Muscle layer of duodenum (tissue), 2 donors: ENCODE results near the gene SHC3.

Experiments
- H3K27ac ChIP-seq: one replicate; pipeline ENCODE4 v1.7.0; 2013; ENCODE audit warnings: mild to moderate bottlenecking, low read length
- H3K27me3 ChIP-seq: one replicate; pipeline ENCODE4 v1.7.0; 2013; ENCODE audit warnings: low read depth, mild to moderate bottlenecking, control low read depth, low read length
- H3K36me3 ChIP-seq, 2 donors: one replicate each; pipeline ENCODE4 v1.7.0; 2013; ENCODE audit warnings: low read length in 2 of 2, control low read depth in 1 of 2, mild to moderate bottlenecking in 1 of 2; ENCODE audit not compliant: insufficient read depth in 2 of 2, control insufficient read depth in 1 of 2
- H3K4me1 ChIP-seq, 2 donors: one replicate each; pipeline ENCODE4 v1.7.0; 2013; ENCODE audit warnings: low read length in 2 of 2, mild to moderate bottlenecking in 2 of 2, control low read depth in 1 of 2, moderate library complexity in 1 of 2; ENCODE audit not compliant: insufficient read depth in 2 of 2, control insufficient read depth in 1 of 2
- H3K4me3 ChIP-seq, 2 donors: one replicate each; pipeline ENCODE4 v1.7.0; 2013; ENCODE audit warnings: low read length in 2 of 2, low read depth in 1 of 2, mild to moderate bottlenecking in 1 of 2
- H3K9me3 ChIP-seq, 2 donors: one replicate each; pipeline ENCODE4 v1.7.0; 2013; ENCODE audit warnings: low read length in 2 of 2, control low read depth in 1 of 2, mild to moderate bottlenecking in 1 of 2; ENCODE audit not compliant: control insufficient read depth in 1 of 2
- donor health status: healthy.

The SHC3 gene

DNA sequence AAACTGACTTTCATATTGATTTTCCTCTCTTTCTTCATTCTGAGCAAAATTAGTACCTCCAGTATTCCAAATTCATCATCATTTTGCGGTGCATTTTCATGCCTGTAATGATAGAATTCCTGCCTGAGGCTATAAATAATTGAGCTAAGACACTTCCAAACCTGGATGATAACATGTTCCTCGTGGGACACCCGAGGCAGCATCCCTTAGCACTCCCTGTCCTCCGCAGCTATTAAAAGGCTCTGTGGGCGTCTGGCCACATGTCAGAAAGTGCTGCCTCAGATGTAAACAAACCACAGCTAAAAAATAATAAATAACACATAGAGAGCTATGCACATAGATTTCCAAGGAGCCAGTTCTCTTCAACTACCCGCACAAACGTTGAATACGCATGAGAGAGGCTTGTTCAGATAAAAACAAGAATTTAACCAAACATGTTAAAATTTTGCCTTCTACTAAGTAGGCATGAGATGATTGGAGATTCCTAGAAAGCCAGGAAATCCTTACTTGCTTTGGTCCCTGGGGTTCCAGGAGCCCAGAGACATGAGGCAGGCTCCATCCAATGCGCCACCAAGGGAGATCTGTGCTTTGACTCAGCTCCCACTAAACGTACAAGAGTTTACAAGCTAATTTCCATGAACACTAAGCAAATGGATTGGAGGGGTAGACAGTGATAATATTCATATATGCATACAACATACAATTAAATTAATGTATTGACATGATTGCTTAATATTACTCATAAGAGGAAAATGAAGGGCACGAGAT is 82.7 kb downstream of the SHC3 start:
- Histone ChIP-seq H3K27me3 (no peaks in the 10 kb centered on the region), H3K4me3 (no peak overlapping the region), H3K27ac (no peak overlapping the region)

DNA sequence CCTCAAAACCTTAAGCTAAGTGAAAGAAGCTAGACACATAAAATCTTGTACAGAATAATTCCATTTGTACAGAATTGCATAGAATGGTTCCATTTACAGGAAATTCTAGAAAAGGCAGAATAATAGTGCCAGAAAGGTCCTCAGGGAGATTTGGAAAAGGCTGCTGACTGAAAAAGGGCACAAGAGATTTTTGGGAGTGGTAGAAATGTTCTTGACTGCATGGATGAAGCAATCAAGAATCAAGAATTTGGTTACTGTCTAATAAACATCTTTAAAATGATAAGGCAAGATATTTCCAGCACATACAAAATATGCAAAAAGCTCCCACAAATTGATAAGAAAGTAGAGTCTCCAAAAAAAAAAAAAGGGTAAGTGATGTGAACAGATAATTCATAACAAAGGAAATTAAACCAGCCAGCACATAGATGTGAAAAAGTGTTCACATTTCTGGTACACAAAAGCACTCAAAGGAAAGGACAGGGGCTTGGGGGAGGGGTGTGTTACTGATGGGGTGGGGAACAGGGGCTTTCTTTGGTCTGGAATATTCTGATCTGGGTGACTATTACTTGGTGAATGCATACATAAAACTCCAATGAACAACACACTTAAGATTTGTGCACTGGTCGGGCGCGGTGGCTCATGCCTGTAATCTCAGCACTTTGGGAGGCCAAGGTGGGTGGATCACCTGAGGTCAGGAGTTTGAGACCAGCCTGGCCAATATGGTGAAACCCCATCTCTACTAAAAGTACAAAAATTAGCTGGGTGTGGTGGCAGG is 85.2 kb downstream of the SHC3 start:
- Histone ChIP-seq H3K27ac (no peak overlapping the region), H3K36me3 (no peaks in the 10 kb centered on the region), H3K4me1 (no peaks in the 10 kb centered on the region)

More for the DNA sequence above, 82.7 kb downstream of the SHC3 start:
- Histone ChIP-seq H3K4me1 (no peaks in the 10 kb centered on the region), H3K36me3 (no peaks in the 10 kb centered on the region), H3K9me3 (no peaks in the 10 kb centered on the region)

DNA sequence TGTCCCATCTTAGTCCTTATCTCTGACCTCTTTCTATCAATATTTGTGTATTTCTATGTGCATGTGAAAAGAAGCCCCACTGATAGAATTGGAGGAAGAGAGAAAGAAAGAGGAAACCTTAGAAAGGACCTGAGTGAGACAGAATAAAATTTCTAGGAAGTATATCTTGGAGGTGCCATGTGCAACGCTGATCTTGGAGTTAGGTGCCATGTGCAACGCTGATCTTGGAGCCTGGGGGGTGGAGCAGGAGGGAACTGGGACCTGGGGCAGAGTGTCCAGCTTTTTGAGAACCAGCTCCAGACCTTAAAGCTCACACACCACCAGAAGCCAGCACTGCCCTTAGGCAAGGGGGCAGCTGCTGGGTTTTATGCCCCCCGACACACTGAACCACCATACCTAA is 89.4 kb downstream of the SHC3 start:
- no peaks in the 10 kb centered on the region for H3K36me3 ChIP-seq
- no peaks in the 10 kb centered on the region for H3K27me3 ChIP-seq
- H3K27ac ChIP-seq = no peak overlapping the region
- no peaks in the 10 kb centered on the region for H3K4me1 ChIP-seq
- no peaks in the 10 kb centered on the region for H3K9me3 ChIP-seq
- no peak overlapping the region for H3K4me3 ChIP-seq

More for the DNA sequence above, 85.2 kb downstream of the SHC3 start:
- no peak overlapping the region for H3K4me3 ChIP-seq
- no peaks in the 10 kb centered on the region for H3K9me3 ChIP-seq
- no peaks in the 10 kb centered on the region for H3K27me3 ChIP-seq

DNA sequence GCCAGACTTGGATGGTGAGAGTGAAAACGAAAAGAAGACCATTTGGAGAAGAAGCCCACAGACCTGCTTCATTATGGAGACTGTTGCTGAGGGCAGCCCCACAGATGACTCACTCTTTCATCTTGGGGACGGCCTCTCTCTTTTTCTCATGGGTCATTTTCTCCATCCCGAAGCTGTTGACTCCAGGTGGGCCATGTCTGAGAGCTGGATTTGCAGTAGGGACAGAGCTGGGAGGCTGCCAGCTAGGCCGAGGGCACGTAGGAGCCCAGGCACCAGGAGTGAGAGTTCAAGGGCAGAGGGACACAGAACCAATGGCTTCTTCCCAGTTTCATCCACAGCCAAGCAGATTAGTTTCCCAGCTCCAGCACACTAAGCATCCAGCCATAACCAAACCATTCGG is 95.0 kb downstream of the SHC3 start:
- Histone ChIP-seq H3K9me3 (no peaks in the 10 kb centered on the region), H3K4me1 (peaks cover 0 to 1% of the 10 kb centered on the region in 2 donors), H3K36me3 (no peaks in the 10 kb centered on the region), H3K27me3 (no peaks in the 10 kb centered on the region), H3K4me3 (no peak overlapping the region), H3K27ac (no peak overlapping the region)

DNA sequence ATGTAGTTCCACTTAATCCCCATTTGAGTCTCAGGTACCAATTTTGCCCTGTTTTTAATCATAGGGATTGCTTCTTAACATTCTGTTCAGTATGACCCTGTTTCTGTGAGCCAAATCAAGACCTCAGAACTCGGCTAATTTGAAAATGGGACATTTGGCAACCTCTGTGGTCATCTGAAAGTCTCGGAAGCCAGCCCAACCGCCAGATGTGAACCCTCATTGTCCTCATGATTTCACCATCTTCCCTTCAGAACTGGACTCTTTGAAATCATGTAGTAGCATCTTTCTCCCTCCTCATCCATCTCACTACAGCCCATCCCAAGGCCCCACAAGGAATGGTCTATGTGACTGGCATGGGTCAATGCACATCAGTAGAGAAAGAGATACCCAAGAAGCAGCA is 98.4 kb downstream of the SHC3 start:
- H3K27ac ChIP-seq = peak overlapping the region; percentile 14
- no peaks in the 10 kb centered on the region for H3K9me3 ChIP-seq
- no peaks in the 10 kb centered on the region for H3K27me3 ChIP-seq
- no peaks in the 10 kb centered on the region for H3K36me3 ChIP-seq
- H3K4me1 ChIP-seq = peaks cover 0 to 6% of the 10 kb centered on the region in 2 donors
- H3K4me3 ChIP-seq = no peak overlapping the region

DNA sequence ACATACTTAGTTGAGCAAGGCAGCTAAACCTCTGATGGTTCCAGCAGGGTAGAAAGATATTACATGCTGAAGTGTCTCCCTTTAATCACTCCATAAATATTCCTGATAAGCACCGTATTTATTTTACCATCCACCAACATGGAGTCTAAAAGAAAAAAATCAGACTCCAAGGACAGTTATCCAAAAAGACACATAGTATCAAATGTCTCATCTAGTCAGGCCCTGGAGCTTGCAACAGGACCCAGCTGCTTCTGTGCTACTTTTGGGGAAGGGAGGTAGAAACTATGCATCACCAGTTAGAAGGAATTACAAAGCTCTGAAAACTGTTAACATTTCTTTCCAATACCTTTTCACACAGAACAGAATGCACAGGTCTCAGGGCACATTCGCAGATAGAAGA is 99.2 kb downstream of the SHC3 start:
- Histone ChIP-seq H3K27me3 (no peaks in the 10 kb centered on the region), H3K27ac (peak overlapping the region; percentile 14), H3K4me3 (no peak overlapping the region), H3K4me1 (peaks cover 0 to 6% of the 10 kb centered on the region in 2 donors), H3K9me3 (no peaks in the 10 kb centered on the region), H3K36me3 (no peaks in the 10 kb centered on the region)

DNA sequence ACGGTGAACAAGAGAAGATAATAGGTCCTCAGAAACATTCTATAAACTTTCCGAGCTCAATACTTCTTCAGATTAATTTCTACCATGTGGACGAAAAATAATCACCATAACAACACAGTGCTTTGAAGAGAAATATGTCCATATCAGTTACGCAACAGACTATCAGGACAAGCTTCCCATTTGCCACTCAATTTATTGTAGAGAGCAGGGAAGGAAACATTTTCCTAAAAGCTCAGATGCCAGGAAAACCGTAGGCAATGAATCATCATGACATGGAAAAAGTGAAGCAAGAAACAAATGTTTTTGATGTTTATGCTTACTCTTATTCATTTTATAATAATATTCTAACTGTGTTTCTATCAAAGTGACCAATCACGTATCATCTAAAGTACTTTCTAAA is 99.8 kb downstream of the SHC3 start:
- H3K27me3 ChIP-seq = no peaks in the 10 kb centered on the region
- no peak overlapping the region for H3K4me3 ChIP-seq
- no peaks in the 10 kb centered on the region for H3K9me3 ChIP-seq
- peaks cover 0 to 6% of the 10 kb centered on the region in 2 donors for H3K4me1 ChIP-seq
- H3K27ac ChIP-seq = no peak overlapping the region
- no peaks in the 10 kb centered on the region for H3K36me3 ChIP-seq

DNA sequence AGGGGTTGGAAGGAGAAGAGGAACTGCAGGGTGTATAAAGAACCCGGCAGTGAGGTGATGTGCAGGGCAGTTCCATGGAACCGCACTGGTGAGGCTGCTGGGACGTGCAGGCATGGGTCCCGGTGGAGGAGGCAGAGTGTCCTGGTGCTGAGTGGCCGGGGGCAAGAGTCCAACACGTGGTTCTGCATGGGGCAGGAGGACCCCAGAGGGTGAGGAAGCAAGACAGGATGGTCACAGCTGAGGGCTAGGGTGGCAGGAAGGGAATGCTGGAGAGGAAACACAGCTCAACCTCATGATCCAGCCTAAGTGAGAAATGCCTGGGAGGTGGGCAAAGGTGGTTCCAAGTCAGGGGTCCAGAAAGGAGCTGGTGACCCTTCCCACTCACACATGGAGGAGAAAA is 100.2 kb downstream of the SHC3 start:
- no peak overlapping the region for H3K27ac ChIP-seq
- H3K4me1 ChIP-seq = peaks cover 0 to 6% of the 10 kb centered on the region in 2 donors
- H3K9me3 ChIP-seq = no peaks in the 10 kb centered on the region
- H3K36me3 ChIP-seq = no peaks in the 10 kb centered on the region
- H3K4me3 ChIP-seq = no peak overlapping the region
- H3K27me3 ChIP-seq = no peaks in the 10 kb centered on the region

DNA sequence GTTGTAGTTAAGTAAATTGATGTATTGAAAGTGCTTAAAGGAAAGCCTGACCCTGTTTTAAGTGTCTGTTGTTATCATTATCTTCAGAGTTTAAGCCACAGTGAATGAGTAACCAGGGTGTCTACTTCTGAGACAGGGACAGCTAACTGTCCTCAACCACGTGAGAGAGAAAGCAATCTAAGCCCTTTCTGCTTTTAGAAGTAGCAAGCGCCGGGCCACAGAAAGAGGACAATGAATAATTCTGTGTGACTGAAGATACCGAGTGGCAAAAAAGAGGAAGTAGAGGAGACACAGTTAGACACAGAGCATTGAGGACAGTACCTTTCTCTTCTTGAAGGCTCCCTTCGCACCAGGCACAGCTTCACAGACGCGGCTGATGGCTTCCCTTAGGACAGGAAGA is 101.1 kb downstream of the SHC3 start:
- H3K4me3 ChIP-seq = no peak overlapping the region
- H3K27ac ChIP-seq = no peak overlapping the region
- H3K36me3 ChIP-seq = no peaks in the 10 kb centered on the region
- H3K4me1 ChIP-seq = peaks cover 0 to 6% of the 10 kb centered on the region in 2 donors
- no peaks in the 10 kb centered on the region for H3K27me3 ChIP-seq
- no peaks in the 10 kb centered on the region for H3K9me3 ChIP-seq

DNA sequence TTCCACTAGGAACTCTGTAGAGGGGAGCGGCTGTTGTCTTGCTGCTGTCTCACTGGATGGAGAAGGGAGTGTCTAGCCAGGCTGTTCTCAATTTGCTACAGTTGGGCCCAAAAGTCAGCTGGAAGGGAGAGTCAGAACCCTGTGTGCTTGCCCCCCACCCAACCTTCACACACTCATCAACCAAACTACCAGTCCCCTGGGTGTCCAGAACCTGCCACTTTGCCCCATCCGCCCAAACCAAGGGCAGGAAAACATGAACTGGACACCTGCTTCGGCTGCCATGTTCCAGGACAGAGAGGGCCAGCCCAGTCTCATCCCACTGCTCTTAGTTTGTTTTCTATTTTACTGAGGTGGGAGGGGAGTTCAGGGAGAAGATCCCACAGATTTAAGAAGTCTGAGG is 105.2 kb downstream of the SHC3 start:
- Histone ChIP-seq H3K4me3 (no peak overlapping the region), H3K4me1 (peaks cover 0 to 3% of the 10 kb centered on the region in 2 donors), H3K9me3 (no peaks in the 10 kb centered on the region), H3K27ac (no peak overlapping the region), H3K27me3 (no peaks in the 10 kb centered on the region), H3K36me3 (no peaks in the 10 kb centered on the region)

DNA sequence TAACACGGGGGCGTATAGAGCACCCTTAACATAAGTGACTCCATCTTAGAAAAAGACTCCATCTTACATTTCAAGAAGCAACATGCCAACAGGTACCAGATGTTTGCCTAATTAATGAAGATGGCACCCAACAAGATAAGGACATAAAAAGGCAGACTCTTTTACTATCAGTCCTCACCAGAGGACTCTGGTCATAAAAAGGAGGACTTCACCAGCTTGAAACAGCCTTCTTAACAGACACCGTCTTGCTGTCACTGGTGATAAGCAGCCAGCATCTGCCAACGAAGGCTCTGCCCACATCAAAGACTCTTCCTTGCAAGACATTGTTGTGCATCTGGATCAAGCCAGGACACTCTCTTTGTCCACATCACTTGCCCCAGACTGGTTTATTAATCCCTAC is 107.0 kb downstream of the SHC3 start:
- Histone ChIP-seq H3K27me3 (no peaks in the 10 kb centered on the region), H3K36me3 (no peaks in the 10 kb centered on the region), H3K4me3 (no peak overlapping the region), H3K9me3 (no peaks in the 10 kb centered on the region), H3K27ac (no peak overlapping the region), H3K4me1 (no peaks in the 10 kb centered on the region)
